K562 (cell line): Measurements from ENCODE around the gene ACADVL. TPM values are rescaled to one million over a fixed set of nuclear protein-coding genes. Genes with fewer than 3 reads are reported as not detected.

Source experiments
- CCAR2 ChIP-seq: fragments of 200-400 bp; formaldehyde crosslinking; IDR thresholded peaks from 2 replicates; pipeline ENCODE4 v1.6.1; 2017; ENCODE audit warnings: mild to moderate bottlenecking, low read depth, low read length
- CCNT2 ChIP-seq: IDR thresholded peaks from 2 replicates; pipeline ENCODE4 v1.6.1; 2011; ENCODE audit warnings: borderline replicate concordance, low read depth, mild to moderate bottlenecking, moderate library complexity, mixed read lengths, low read length; ENCODE audit not compliant: insufficient read length; ENCODE audit errors: extremely low read depth
- PCBP2 ChIP-seq: fragments of 200-400 bp; formaldehyde crosslinking; IDR thresholded peaks from 2 replicates; pipeline ENCODE4 v1.6.1; 2018; ENCODE audit warnings: low read length, low read depth, mild to moderate bottlenecking, moderate library complexity; ENCODE audit not compliant: poor library complexity, severe bottlenecking
- PHF20 ChIP-seq: fragments of 450-650 bp; IDR thresholded peaks from 2 replicates; pipeline ENCODE4 v1.6.1; 2018; ENCODE audit not compliant: partially characterized antibody
- RBFOX2 ChIP-seq: fragments of 200-400 bp; formaldehyde crosslinking; IDR thresholded peaks from 2 replicates; pipeline ENCODE4 v1.6.1; 2017; ENCODE audit warnings: low read depth, mild to moderate bottlenecking, low read length, moderate library complexity
- ZBTB1 ChIP-seq: sonication (generic); formaldehyde crosslinking; IDR thresholded peaks from 2 replicates; pipeline ENCODE4 v1.8.1; 2023; ENCODE audit warnings: missing genetic modification reagents, low read depth, mild to moderate bottlenecking, borderline replicate concordance
- ZBTB11 ChIP-seq, 3 experiments: fragments of 200-800 bp in 1 of 3; fragments of 250-450 bp in 1 of 3; fragments of 450-650 bp in 1 of 3; sonication (Bioruptor Pico) in 1 of 3; sonication (Bioruptor generic) in 1 of 3; formaldehyde crosslinking in 1 of 3; IDR thresholded peaks; 2 replicates each; pipeline versions ENCODE4 v1.6.1 to v1.8.0; 2016 to 2022; ENCODE audit warnings: mild to moderate bottlenecking in 2 of 3, missing genetic modification characterization in 2 of 3, missing compliant biosample characterization in 1 of 3, moderate library complexity in 1 of 3
- ZBTB7A ChIP-seq: IDR thresholded peaks from 2 replicates; pipeline ENCODE4 v1.6.1; 2011; ENCODE audit warnings: low read depth, mild to moderate bottlenecking, low read length, moderate library complexity, borderline replicate concordance; ENCODE audit not compliant: control insufficient read depth
- ZNF197 ChIP-seq: fragments of 200-800 bp; sonication (Bioruptor generic); IDR thresholded peaks from 2 replicates; pipeline ENCODE4 v1.6.1; 2016; ENCODE audit warnings: low read depth, missing genetic modification characterization, missing compliant biosample characterization
- ZNF217 ChIP-seq: sonication (generic); formaldehyde crosslinking; IDR thresholded peaks from 2 replicates; pipeline ENCODE4 v1.8.0; 2022; ENCODE audit warnings: mild to moderate bottlenecking, missing genetic modification reagents
- ZNF253 ChIP-seq: fragments of 250-450 bp; sonication (Bioruptor Pico); conservative IDR thresholded peaks from 2 replicates; pipeline ENCODE4 v1.6.1; 2021; ENCODE audit warnings: mild to moderate bottlenecking
- ZNF274 ChIP-seq: IDR thresholded peaks from 2 replicates; pipeline ENCODE4 v1.6.1; 2011; ENCODE audit warnings: low read depth, mild to moderate bottlenecking, low read length, moderate library complexity, borderline replicate concordance
- polyA plus RNA-seq, 8 experiments: library from polyadenylated mRNA; depleted of rRNA in 4 of 8; stranded (reverse) in 5 of 8; unstranded in 3 of 8; fragments of >200 nt; fragmentation: Nextera tagmentation in 2 of 8; fragmentation: Illumina TruSeq in 1 of 8; extraction: Ambion mirVana in 2 of 8; extraction: Trizol in 1 of 8; gene quantifications; 2 replicates each; pipeline versions ENCODE4 v1.2.1 to v1.2.3, GENCODE V29; 2011 to 2014; ENCODE audit warnings: inconsistent platforms in 1 of 8, missing spikeins in 1 of 8
- total RNA-seq, 7 experiments: library from RNA; depleted of rRNA in 6 of 7; stranded (reverse); fragments of >200 nt in 6 of 7; fragmentation: Illumina TruSeq in 2 of 7; extraction: Trizol in 2 of 7; gene quantifications; 2 replicates each; pipeline versions ENCODE4 v1.2.1 to v1.2.3, GENCODE V29; 2011 to 2021; ENCODE audit warnings: low replicate concordance in 1 of 7
- TF ChIP-seq, protein P1 (sequence below): fragments of 250-450 bp; sonication (Bioruptor Pico); IDR thresholded peaks from 2 replicates; pipeline ENCODE4 v1.8.0; 2022; ENCODE audit warnings: moderate library complexity, mild to moderate bottlenecking, inconsistent platforms
- TF ChIP-seq, protein P2 (sequence below): fragments of 450-650 bp; IDR thresholded peaks from 2 replicates; pipeline ENCODE4 v1.6.1; 2018; ENCODE audit not compliant: partially characterized antibody
- TF ChIP-seq, protein P3 (sequence below), 2 experiments: fragments of 200-800 bp in 1 of 2; sonication (Bioruptor generic) in 1 of 2; sonication (generic) in 1 of 2; formaldehyde crosslinking in 1 of 2; IDR thresholded peaks in 1 of 2; conservative IDR thresholded peaks in 1 of 2; 2 replicates each; pipeline versions ENCODE4 v1.5.0 to v1.6.1; 2016 to 2020; ENCODE audit warnings: missing compliant biosample characterization in 1 of 2, missing genetic modification characterization in 1 of 2, missing genetic modification reagents in 1 of 2

ACADVL gene
- total and polyA plus RNA-seq, 9 of the 15 experiments (the other 6 are each of a cell fraction or from before 2014, with no cell fraction given), result 25.5 to 449 (median 214) TPM

DNA sequence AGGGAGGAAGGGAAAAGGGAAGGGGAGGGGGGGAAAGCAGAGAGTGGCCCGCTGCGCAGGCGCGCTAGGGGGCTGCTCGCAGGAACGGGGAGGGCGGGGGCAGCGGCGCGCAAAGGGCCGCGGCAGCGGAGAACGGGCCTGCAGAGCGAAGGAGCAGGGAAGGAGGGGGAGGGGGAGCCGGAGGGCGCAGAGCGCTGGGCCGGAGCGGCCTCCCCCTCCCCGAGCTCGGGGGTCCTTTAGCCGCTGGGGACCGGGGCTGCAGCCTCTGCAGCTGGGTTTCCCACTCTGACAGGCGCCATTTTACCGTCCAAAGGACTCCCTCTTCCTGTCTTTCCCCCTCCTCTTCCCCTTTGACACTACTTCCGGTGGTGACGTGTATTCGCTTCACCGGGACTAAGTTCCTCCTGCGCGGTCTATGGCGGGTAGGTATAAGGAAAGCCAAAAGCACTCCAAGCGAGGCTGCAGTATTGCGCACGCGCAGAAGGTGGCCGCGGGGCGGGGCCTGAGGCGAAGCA is 32.0 kb downstream of the ACADVL start, which contains the start of gene CTDNEP1 (continued):
- TF ChIP-seq CCNT2 (peak; percentile 3), PCBP2 (peak; percentile 87), ZBTB11 (CRISPR knock-in tag; IDR thresholded peaks at IDR 0.05) (peak in 2 of 3 experiments; percentile 74 to 91; a peak in 4 of 6 replicates), ZNF217 (CRISPR knock-in tag) (no peak), ZBTB7A (0 out of 2 replicates have a peak, but pooled peaks have one; percentile 16), PHF20 (peak; percentile 47), ZNF197 (CRISPR knock-in tag) (no peak), ZBTB1 (no peak), ZNF253 (no peak), ZNF274 (no peak), CCAR2 (no peak), RBFOX2 (no peak)
- TF ChIP-seq, protein P1, sequence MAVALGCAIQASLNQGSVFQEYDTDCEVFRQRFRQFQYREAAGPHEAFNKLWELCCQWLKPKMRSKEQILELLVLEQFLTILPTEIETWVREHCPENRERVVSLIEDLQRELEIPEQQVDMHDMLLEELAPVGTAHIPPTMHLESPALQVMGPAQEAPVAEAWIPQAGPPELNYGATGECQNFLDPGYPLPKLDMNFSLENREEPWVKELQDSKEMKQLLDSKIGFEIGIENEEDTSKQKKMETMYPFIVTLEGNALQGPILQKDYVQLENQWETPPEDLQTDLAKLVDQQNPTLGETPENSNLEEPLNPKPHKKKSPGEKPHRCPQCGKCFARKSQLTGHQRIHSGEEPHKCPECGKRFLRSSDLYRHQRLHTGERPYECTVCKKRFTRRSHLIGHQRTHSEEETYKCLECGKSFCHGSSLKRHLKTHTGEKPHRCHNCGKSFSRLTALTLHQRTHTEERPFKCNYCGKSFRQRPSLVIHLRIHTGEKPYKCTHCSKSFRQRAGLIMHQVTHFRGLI (CRISPR knock-in tag), result no peak
- TF ChIP-seq, protein P2, sequence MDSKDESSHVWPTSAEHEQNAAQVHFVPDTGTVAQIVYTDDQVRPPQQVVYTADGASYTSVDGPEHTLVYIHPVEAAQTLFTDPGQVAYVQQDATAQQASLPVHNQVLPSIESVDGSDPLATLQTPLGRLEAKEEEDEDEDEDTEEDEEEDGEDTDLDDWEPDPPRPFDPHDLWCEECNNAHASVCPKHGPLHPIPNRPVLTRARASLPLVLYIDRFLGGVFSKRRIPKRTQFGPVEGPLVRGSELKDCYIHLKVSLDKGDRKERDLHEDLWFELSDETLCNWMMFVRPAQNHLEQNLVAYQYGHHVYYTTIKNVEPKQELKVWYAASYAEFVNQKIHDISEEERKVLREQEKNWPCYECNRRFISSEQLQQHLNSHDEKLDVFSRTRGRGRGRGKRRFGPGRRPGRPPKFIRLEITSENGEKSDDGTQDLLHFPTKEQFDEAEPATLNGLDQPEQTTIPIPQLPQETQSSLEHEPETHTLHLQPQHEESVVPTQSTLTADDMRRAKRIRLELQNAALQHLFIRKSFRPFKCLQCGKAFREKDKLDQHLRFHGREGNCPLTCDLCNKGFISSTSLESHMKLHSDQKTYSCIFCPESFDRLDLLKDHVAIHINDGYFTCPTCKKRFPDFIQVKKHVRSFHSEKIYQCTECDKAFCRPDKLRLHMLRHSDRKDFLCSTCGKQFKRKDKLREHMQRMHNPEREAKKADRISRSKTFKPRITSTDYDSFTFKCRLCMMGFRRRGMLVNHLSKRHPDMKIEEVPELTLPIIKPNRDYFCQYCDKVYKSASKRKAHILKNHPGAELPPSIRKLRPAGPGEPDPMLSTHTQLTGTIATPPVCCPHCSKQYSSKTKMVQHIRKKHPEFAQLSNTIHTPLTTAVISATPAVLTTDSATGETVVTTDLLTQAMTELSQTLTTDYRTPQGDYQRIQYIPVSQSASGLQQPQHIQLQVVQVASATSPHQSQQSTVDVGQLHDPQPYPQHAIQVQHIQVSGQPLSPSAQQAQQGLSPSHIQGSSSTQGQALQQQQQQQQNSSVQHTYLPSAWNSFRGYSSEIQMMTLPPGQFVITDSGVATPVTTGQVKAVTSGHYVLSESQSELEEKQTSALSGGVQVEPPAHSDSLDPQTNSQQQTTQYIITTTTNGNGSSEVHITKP, result no peak
- TF ChIP-seq, protein P3, sequence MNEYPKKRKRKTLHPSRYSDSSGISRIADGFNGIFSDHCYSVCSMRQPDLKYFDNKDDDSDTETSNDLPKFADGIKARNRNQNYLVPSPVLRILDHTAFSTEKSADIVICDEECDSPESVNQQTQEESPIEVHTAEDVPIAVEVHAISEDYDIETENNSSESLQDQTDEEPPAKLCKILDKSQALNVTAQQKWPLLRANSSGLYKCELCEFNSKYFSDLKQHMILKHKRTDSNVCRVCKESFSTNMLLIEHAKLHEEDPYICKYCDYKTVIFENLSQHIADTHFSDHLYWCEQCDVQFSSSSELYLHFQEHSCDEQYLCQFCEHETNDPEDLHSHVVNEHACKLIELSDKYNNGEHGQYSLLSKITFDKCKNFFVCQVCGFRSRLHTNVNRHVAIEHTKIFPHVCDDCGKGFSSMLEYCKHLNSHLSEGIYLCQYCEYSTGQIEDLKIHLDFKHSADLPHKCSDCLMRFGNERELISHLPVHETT (CRISPR knock-in tag; conservative IDR thresholded peaks at IDR 0.05 in 1 of 2, IDR thresholded peaks at IDR 0.05 in 1 of 2), result peak in 1 of 2 experiments; percentile 91; a peak in 2 of 4 replicates
